Esophagus muscularis mucosa (tissue), 4 donors: ENCODE data around the gene ELL2.

Experiments used
- CTCF ChIP-seq, 3 experiments: fragments of 200-600 bp in 2 of 3; fragments of 450-650 bp in 1 of 3; sonication (generic) in 2 of 3; IDR thresholded peaks; one replicate each; pipeline ENCODE4 v1.5.1; 2017 to 2019; ENCODE audit warnings: antibody characterized with exemption in 3 of 3, mild to moderate bottlenecking in 2 of 3, moderate library complexity in 1 of 3
- EP300 ChIP-seq: sonication (generic); formaldehyde crosslinking; IDR thresholded peaks from one replicate; pipeline ENCODE4 v1.6.1; 2017; ENCODE audit warnings: antibody characterized with exemption
- POLR2A ChIP-seq: fragments of 450-650 bp; IDR thresholded peaks from one replicate; pipeline ENCODE4 v1.6.1; 2017; ENCODE audit warnings: antibody characterized with exemption, moderate library complexity, mild to moderate bottlenecking, low read depth

- TF ChIP-seq EP300 (no peak), CTCF (IDR thresholded peaks at IDR 0.05) (no peak), POLR2A (no peak)
These were observed 65.9 kb downstream of the ELL2 start for GRCh38 chr5:95895771-95896170.
